ENCODE results near the gene PREX1.

Gene PREX1

GRCh38 chr20:48729538-48729937, 98.3 kb downstream of the PREX1 start:
- no peak for DNase-seq

DNA sequence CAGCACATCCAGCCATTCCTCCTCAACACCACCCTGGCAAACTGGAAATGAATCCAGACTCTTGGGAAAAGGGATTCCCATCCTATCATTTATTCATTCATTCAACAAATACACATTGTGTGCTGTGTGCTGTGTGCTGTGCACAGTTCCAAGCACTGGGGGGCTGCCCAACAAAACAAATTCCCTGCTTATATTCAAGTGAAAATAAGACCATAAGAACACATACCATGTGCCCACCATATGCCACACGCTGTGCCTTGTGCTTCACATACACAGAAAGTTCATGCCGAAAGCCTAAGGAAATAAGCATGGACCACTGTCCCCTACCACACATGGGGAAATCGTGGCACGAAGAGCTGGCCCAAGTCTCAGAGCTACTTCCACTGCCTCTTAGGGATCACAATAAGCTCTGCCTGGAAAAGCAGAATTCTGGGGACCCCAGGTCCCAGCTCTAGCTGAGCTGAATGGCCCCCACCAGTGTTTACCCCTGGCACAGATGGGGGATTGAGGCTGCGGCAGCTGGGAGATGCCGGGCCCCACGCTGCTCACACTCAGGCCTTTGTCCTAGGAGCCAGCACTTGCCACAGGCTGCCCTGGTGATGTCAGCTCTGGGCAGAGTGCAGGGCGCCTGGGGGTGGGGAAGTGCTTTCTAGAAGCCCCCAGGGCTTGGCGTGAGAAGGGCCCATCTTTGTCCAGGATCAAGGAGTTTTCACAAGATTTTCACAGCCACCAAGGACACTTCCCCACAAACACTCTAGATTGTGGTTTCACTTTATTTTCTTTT, 99.6 kb downstream of the PREX1 start:
- no peak for DNase-seq

GRCh38 chr20:48727226-48727625, 100.6 kb downstream of the PREX1 start:
- no peak for DNase-seq

- no peak for DNase-seq
These were observed 102.2 kb downstream of the PREX1 start for GRCh38 chr20:48725555-48725991.

GRCh38 chr20:48724891-48725554, 102.8 kb downstream of the PREX1 start:
- DNase-seq: no peak

DNA sequence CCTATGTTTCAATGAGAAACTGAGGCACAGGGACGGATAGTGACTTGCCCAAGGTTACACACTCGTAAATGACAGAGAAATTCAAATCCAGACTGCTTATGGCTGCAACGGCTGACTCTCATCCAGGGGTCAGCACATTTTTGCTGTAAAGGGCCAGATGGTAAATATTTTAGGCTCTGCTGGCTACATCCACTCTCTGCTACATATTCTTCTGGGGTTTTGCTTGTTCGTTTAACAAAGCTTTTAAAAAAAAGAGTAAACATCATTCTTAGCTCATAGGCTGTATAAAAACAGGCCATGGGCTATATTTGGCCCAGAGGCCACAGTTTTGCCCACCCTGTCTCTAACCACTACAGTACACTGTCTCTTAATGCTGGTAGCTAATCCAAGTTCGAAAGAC, 103.4 kb downstream of the PREX1 start:
- no peak for DNase-seq

GRCh38 chr20:48723308-48724264, 104.2 kb downstream of the PREX1 start:
- DNase-seq: no peak

GRCh38 chr20:48722737-48723191, 105.0 kb downstream of the PREX1 start:
- DNase-seq: no peak

DNA sequence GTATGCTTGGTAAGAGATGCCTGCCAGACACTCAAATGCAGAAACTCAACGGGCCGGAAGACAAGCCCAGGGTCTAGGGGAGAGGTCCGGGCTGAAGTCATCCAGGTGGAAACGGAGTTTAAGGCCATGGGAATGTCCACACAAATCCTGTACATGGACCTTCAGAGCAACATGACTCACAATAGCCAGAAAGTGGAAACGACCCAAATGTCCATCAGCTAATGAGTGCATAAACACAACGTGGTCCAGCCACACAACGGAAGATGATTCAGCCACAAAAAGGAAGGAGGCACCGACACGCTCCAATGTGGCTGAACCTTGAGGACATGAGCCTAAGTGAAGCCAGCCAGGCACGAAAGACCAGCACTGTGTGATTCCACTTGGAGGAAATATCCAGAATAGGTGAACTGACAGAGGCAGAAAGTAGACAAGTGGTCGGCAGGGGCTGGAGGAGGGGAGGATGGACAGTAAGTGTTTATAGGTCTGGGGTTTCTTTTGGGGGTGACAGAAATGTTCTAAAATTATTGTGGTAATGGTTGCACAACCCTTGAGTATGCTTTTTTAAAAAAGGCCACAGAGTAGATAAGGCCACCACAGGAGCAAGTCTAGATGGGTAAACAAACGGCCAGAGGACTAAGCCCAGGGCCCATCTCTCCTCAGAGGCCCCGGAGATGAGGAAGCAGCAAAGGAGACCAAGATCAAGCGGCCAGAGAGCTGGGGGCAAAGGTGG, 105.6 kb downstream of the PREX1 start:
- DNase-seq: no peak

GRCh38 chr20:48721324-48722001, 106.3 kb downstream of the PREX1 start:
- DNase-seq: no peak

DNA sequence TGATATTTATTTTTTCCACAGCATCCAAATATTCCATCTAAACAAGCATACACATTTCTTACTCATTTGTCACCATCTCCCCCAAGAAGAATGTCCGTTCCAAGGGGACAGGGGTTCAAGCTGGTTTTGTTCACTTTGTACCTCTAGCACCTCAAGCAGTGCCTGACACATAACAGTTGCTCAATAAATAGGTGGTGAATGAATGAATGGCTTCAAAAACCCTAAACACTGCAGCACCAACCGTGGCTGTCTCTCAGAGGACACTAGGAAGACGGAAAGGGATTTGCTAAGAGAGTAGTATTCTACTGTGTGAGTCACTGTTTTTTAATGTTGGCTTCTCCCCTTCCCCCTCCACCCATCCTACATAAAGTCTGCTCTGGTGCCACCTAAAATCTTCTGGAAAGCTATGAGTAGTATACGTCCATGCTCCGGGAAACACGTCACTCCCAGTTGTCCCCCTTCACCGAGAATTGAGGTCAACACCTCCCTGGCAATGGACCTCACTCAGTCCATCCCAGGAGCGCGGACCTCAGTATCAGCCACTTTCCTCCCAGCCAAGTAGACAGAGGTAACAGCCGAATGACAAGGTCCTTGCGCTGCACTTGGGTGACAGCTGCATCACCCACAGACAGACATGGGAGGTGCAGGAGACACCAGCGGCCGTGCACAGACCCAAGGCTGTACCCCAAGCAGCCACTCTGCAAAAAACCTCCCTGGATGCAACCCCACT, 107.4 kb downstream of the PREX1 start:
- no peak for DNase-seq

DNA sequence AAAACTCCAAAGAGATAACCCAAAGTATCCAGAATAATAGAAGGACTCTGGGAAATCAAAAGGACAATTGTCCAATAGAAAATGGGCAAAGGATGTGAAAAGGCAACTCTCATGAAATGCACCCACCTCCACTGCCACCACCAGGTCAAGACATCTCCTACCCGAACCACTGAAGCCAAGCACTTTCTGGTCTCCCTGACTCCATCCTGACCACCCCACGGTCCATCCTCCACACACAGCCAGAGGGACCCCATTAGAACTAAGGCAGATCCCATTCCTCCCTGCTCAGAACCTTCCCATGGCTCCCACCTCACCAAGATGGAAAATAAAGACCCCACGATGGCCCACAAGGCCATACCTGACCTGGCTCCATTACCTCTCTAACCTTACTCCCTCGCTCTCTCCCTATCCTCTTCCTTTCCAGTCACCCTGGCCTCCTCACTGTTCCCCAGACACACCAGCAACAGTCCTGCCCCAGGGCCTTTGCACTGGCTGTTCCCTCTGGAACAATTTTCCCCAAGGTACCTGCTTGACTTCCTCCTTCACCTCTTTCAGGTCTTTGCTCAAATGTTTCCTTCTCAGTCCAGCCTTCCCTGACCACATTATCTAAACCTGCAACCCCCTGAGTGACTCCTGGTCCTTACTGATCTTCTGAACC, 108.1 kb downstream of the PREX1 start:
- DNase-seq: no peak

- no peak for DNase-seq
These were observed 108.8 kb downstream of the PREX1 start for GRCh38 chr20:48718786-48719578.

DNA sequence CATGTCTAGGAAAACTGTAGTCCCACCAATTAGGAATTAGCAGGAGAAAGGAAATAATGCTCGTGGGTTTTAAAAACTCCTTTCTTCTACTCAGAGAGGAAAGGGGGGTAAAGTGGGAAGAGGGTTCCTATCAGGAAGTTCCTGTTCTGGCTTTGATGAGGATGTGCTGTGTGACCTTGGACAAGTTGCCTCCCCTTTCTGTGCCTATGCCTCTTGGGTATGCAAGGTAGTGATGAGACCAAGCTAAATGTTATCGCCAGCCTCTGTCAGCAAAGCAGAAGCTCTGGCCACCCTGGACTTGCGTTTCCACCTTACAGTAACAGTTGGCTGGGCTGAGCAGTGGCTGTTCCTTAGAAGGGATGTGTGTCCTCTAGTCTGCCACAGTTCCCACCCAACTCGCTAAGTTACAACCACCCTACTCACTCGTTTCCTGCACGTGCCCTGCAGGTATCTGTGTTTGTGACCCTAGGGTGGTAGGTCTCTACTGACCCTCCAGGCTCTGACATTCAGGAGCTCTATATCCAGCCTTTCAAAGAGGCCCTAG, 110.0 kb downstream of the PREX1 start:
- no peak for DNase-seq

DNA sequence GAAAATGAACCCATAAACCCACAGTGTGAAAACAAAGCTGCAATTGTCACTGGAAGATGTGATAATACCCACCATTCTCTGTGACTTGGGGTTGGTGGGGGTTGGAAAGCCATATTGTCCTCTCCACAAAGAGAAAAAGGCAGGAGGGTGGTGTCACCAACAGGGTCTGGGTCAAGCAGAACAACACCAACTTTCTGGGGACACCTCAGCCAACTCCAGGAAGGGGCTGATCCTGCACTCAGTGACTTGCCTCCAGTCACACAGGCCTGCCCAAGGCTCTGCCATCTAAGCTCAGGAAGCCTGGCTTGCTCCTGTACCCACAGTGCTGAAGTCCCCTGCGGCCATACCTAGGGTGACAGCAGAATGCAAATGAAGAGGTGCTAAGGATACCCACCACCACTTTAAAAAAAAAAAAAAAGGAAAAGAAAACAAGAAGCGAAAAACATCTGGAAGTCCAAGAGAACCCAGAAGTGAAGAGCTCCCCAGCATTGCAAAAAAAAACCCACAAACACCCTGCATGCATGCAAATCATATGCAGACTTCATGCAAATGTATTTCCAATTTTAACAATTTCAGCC, 110.6 kb downstream of the PREX1 start:
- no peak for DNase-seq

GRCh38 chr20:48716541-48716940, 111.3 kb downstream of the PREX1 start:
- DNase-seq: no peak

DNA sequence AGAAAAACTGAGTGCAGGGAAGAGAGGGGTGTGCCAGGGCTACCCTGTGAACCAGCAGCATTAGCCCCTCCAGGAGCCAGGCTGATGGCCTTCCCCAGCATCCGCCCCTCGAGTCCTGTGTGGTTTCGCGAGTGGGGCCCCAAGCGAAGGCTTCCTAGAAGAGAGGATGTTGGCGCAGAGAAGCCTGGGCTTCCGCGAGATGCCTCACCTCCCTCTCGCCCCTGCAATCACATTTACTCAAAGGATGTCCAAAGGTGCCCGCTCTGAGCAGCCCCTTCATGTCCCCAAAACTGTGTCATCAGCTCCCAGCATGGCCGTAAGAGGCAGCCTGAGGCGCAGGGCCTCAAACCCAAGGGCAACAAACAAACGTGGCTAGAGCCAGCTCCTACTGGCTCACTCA, 111.7 kb downstream of the PREX1 start:
- DNase-seq: peak in 3 of 4 experiments; percentile 22 to 56 (median 48)

DNA sequence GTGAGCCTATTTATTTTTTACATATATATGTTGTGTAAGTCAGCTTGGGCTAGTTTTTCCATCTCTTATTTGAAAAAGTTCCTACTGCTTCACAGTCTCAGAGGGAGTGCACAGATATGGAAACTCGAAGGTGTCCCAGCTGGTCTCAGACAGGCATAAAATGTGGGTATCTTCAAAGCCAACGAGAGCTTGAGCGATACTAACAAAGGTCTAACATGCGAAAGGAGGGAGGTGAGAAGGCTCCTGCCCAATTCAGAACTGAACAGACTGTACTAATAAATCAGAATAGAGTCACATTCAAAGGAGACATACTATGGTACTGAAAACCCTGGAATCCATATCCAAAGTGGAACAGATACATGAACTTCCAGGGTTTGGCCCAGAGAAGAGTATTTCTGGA, 113.0 kb downstream of the PREX1 start:
- DNase-seq: no peak
